GM21515 (cell line): ENCODE results near the gene RNU1-4.
"Not testable (repeated sequence)": the region's sequence is repeated elsewhere in the genome, so short reads cannot be mapped to it uniquely, and the experiment has no call there.

Source experiments
- ATAC-seq: cut with Tn5 transposase; IDR thresholded peaks from one replicate; pipeline ENCODE4 v1.9.1; 2021; ENCODE audit not compliant: unreplicated experiment

RNU1-4 gene

GRCh38 chr1:16787711-16788110 lies 47.4 kb downstream of the RNU1-4 start:
- ATAC-seq, result not testable (repeated sequence)
